K562 (cell line): Measurements from ENCODE around the gene OR2B2. TPM values are rescaled to one million over a fixed set of nuclear protein-coding genes. Genes with fewer than 3 reads are reported as not detected.

Experiments used
- ATAC-seq: fragments of 200-7000 bp; cut with Tn5 transposase; 3 replicates; pipeline ENCODE4 v1.9.1; 2020; ENCODE audit warnings: moderate library complexity
- BruUV-seq: library from RNA; stranded (reverse); fragments of 400-500 nt; replicated peaks from 2 replicates; lab custom pipeline; 2021; lab: Mats Ljungman, UMichigan
- CTCF ChIA-PET: fragments of 300-600 bp; formaldehyde crosslinking; extraction: SDS; loops from one replicate; lab custom pipeline; 2021; ENCODE audit warnings: low intra/inter-chr PET ratio; lab: Yijun Ruan, JAX
- POLR2A ChIA-PET: fragments of 300-600, 350-650 bp; sonication (Branson Sonifier 250); formaldehyde crosslinking; extraction: SDS; loops from one replicate; lab custom pipeline; 2021; ENCODE audit warnings: antibody characterized with exemption, inconsistent platforms; lab: Yijun Ruan, JAX
- DNase-seq, 4 experiments: peaks; one replicate each; pipeline versions ENCODE4 v3.0.0 to v3.0.0-alpha.2; 2011 to 2018; ENCODE audit warnings: low spot score in 3 of 4, mixed read lengths in 3 of 4; ENCODE audit errors: extremely low read depth in 1 of 4
- FAIRE-seq: peaks from 2 replicates; lab custom pipeline; 2011; peaks lifted over from hg19 to GRCh38; lab: Jason Lieb, UNC
- H2AFZ ChIP-seq: 2 replicates; pipeline ENCODE4 v1.6.0; 2011; ENCODE audit warnings: low read depth, low read length, control low read depth, inconsistent platforms
- H3K27ac ChIP-seq: fragments of 200-600 bp; 3 replicates; pipeline ENCODE4 v1.8.0; 2011; ENCODE audit warnings: low read depth, mild to moderate bottlenecking, control low read depth, inconsistent platforms, low read length, moderate library complexity, mixed read lengths; ENCODE audit errors: extremely low read depth
- H3K27me3 ChIP-seq, 2 experiments: fragments of 300-600 bp in 1 of 2; 2 replicates in 1 of 2; 3 replicates in 1 of 2; pipeline versions ENCODE4 v1.6.0 to v1.8.0; 2011; ENCODE audit warnings: inconsistent platforms in 2 of 2, low read length in 2 of 2, mild to moderate bottlenecking in 1 of 2, mixed read lengths in 1 of 2, moderate library complexity in 1 of 2; ENCODE audit not compliant: control insufficient read depth in 2 of 2, insufficient read depth in 2 of 2
- H3K36me3 ChIP-seq: fragments of 300-600 bp; 3 replicates; pipeline ENCODE4 v1.8.0; 2011; ENCODE audit warnings: mild to moderate bottlenecking, low read length, inconsistent platforms; ENCODE audit not compliant: control insufficient read depth, insufficient read depth
- H3K4me1 ChIP-seq, 2 experiments: fragments of 200-600 bp in 1 of 2; replicated peaks in 1 of 2; 2 replicates in 1 of 2; 3 replicates in 1 of 2; pipeline versions ENCODE4 v1.5.1 to v1.8.0; 2011; ENCODE audit warnings: inconsistent platforms in 2 of 2, low read length in 2 of 2, mild to moderate bottlenecking in 1 of 2, mixed read lengths in 1 of 2, moderate library complexity in 1 of 2; ENCODE audit not compliant: control insufficient read depth in 2 of 2, insufficient read depth in 2 of 2
- H3K4me2 ChIP-seq: 2 replicates; pipeline ENCODE4 v1.6.1; 2011; ENCODE audit warnings: low read length, control low read depth, inconsistent platforms, mixed read lengths; ENCODE audit not compliant: insufficient read depth
- H3K4me3 ChIP-seq: fragments of 200-600 bp; sonication (generic), shearing (Covaris generic); 2 replicates; pipeline ENCODE4 v1.5.1; 2016; ENCODE audit warnings: control low read depth, inconsistent platforms
- H3K79me2 ChIP-seq: fragments of 200-600 bp; 3 replicates; pipeline ENCODE4 v1.8.0; 2011; ENCODE audit warnings: low read length, inconsistent platforms; ENCODE audit not compliant: control insufficient read depth, insufficient read depth
- H3K9ac ChIP-seq, 2 experiments: 2 replicates each; pipeline versions ENCODE4 v1.6.0 to v1.6.1; 2011; ENCODE audit warnings: low read depth in 2 of 2, low read length in 2 of 2, control low read depth in 1 of 2, inconsistent platforms in 1 of 2, mild to moderate bottlenecking in 1 of 2, mixed read lengths in 1 of 2; ENCODE audit not compliant: insufficient read depth in 1 of 2
- H3K9me1 ChIP-seq: one replicate; pipeline ENCODE4 v1.6.0; 2011; ENCODE audit warnings: inconsistent platforms, mild to moderate bottlenecking, low read length, moderate library complexity; ENCODE audit not compliant: control insufficient read depth, insufficient read depth
- H3K9me3 ChIP-seq: replicated peaks from 2 replicates; pipeline ENCODE4 v1.5.1; 2011; ENCODE audit warnings: low read depth, low read length, inconsistent platforms; ENCODE audit not compliant: control insufficient read depth, insufficient read depth
- H4K20me1 ChIP-seq: replicated peaks from 2 replicates; pipeline ENCODE4 v1.6.1; 2011; ENCODE audit warnings: low read length, inconsistent platforms, mixed read lengths; ENCODE audit not compliant: control insufficient read depth, insufficient read depth
- BCLAF1 ChIP-seq, 2 experiments: fragments of 450-650 bp in 1 of 2; IDR thresholded peaks; 2 replicates each; pipeline ENCODE4 v1.6.1; 2011 to 2017; ENCODE audit warnings: low read depth in 2 of 2, antibody characterized with exemption in 1 of 2, borderline replicate concordance in 1 of 2, low read length in 1 of 2, mild to moderate bottlenecking in 1 of 2, mixed read lengths in 1 of 2; ENCODE audit not compliant: control insufficient read depth in 1 of 2
- JUN ChIP-seq, 2 experiments: sonication (generic) in 1 of 2; formaldehyde crosslinking in 1 of 2; IDR thresholded peaks; 2 replicates each; pipeline versions ENCODE4 v1.6.1 to v1.8.0; 2012 to 2022; ENCODE audit warnings: borderline replicate concordance in 2 of 2, mild to moderate bottlenecking in 2 of 2, improper control_type of control experiment in 1 of 2, low read depth in 1 of 2, low read length in 1 of 2, missing genetic modification reagents in 1 of 2
- MAZ ChIP-seq, 2 experiments: fragments of 450-650 bp in 1 of 2; sonication (generic) in 1 of 2; formaldehyde crosslinking; IDR thresholded peaks in 1 of 2; conservative IDR thresholded peaks in 1 of 2; 2 replicates each; pipeline versions ENCODE4 v1.4.0 to v1.5.0; 2020; ENCODE audit warnings: mild to moderate bottlenecking in 1 of 2, missing genetic modification reagents in 1 of 2
- NCOR1 ChIP-seq: fragments of 450-650 bp; IDR thresholded peaks from 2 replicates; pipeline ENCODE4 v1.6.1; 2016; ENCODE audit warnings: mild to moderate bottlenecking, moderate library complexity
- PRPF4 ChIP-seq: fragments of 200-400 bp; formaldehyde crosslinking; IDR thresholded peaks from one replicate; pipeline ENCODE4 v1.6.1; 2017; ENCODE audit warnings: low read length, low read depth, mild to moderate bottlenecking; ENCODE audit not compliant: insufficient read depth, poor library complexity, severe bottlenecking
- RFX5 ChIP-seq: IDR thresholded peaks from 2 replicates; pipeline ENCODE4 v1.6.1; 2011; ENCODE audit warnings: low read depth, mild to moderate bottlenecking, improper control_type of control experiment, low read length
- SLC30A9 ChIP-seq: fragments of 250-450 bp; sonication (Bioruptor Pico); IDR thresholded peaks from 2 replicates; pipeline ENCODE4 v1.8.0; 2022; ENCODE audit warnings: mild to moderate bottlenecking, moderate library complexity
- TSC22D4 ChIP-seq: fragments of 450-650 bp; IDR thresholded peaks from 2 replicates; pipeline ENCODE4 v1.6.1; 2016; ENCODE audit warnings: missing genetic modification characterization, missing biosample characterization, control low read depth
- USF1 ChIP-seq: sonication (generic); formaldehyde crosslinking; IDR thresholded peaks from 2 replicates; pipeline ENCODE4 v1.9.0; 2022; ENCODE audit warnings: mild to moderate bottlenecking, missing genetic modification reagents
- ZHX1 ChIP-seq: fragments of 150-350 bp; conservative IDR thresholded peaks from 2 replicates; pipeline ENCODE4 v1.6.1; 2014; ENCODE audit warnings: low read length
- ZNF175 ChIP-seq: fragments of 200-800 bp; sonication (Bioruptor generic); IDR thresholded peaks from 2 replicates; pipeline ENCODE4 v1.6.1; 2016; ENCODE audit warnings: low read depth, mild to moderate bottlenecking, missing genetic modification characterization, missing compliant biosample characterization
- ZNF436 ChIP-seq: fragments of 250-450, 450-650 bp; sonication (Bioruptor Pico); formaldehyde crosslinking; IDR thresholded peaks from 2 replicates; pipeline ENCODE4 v1.7.0; 2020; ENCODE audit warnings: mild to moderate bottlenecking
- WGBS: fragments of 100-300 bp; shearing (Covaris generic); methylation state at CpG from one replicate; pipeline ENCODE4 v1.1.6; 2016; ENCODE audit warnings: low coverage, mixed read lengths; ENCODE audit not compliant: insufficient coverage; ENCODE audit errors: missing lambda C conversion rate; 5-methylcytosine and 5-hydroxymethylcytosine counted together
- in situ Hi-C: fragments of 300-500 bp; cut with MboI; formaldehyde crosslinking; loops from 4 replicates; pipeline ENCODE4 v1.15.0; 2018; ENCODE audit warnings: inconsistent platforms, mixed read lengths
- intact Hi-C: fragments of 100-400 bp; cut with micrococcal nuclease; formaldehyde crosslinking; loops from 2 replicates; pipeline ENCODE4 v1.14.2; 2022
- polyA plus RNA-seq, 8 experiments: library from polyadenylated mRNA; depleted of rRNA in 4 of 8; stranded (reverse) in 5 of 8; unstranded in 3 of 8; fragments of >200 nt; fragmentation: Nextera tagmentation in 2 of 8; fragmentation: Illumina TruSeq in 1 of 8; extraction: Ambion mirVana in 2 of 8; extraction: Trizol in 1 of 8; gene quantifications; 2 replicates each; pipeline versions ENCODE4 v1.2.1 to v1.2.3, GENCODE V29; 2011 to 2014; ENCODE audit warnings: inconsistent platforms in 1 of 8, missing spikeins in 1 of 8
- total RNA-seq, 7 experiments: library from RNA; depleted of rRNA in 6 of 7; stranded (reverse); fragments of >200 nt in 6 of 7; fragmentation: Illumina TruSeq in 2 of 7; extraction: Trizol in 2 of 7; gene quantifications; 2 replicates each; pipeline versions ENCODE4 v1.2.1 to v1.2.3, GENCODE V29; 2011 to 2021; ENCODE audit warnings: low replicate concordance in 1 of 7

The OR2B2 gene
- total and polyA plus RNA-seq, 9 of the 15 experiments (the other 6 are each of a cell fraction or from before 2014, with no cell fraction given): 0.24 TPM; not detected in 8

- H3K4me2 ChIP-seq: peak overlapping the region; percentile 98
- H3K27me3 ChIP-seq: no peaks in the 10 kb centered on the region
- peaks cover 40% of the 10 kb centered on the region for H3K36me3 ChIP-seq
- peak overlapping the region; percentile 97 to 98 for H3K9ac ChIP-seq
- TSS peak; percentile 49 for BruUV-seq
- DNase-seq (peak; percentile 84 to 99 (median 92)), ATAC-seq (peak; percentile 71), FAIRE-seq (peak; percentile 91)
- peaks cover 19 to 38% of the 10 kb centered on the region in 2 experiments for H3K4me1 ChIP-seq
- H4K20me1 ChIP-seq: peaks cover 23% of the 10 kb centered on the region
- WGBS: 1% methylated on average over 37 of the region's 41 CpGs
- ChIA-PET POLR2A (interaction anchor here (0.6 to 8.2 kb wide), 115 partner anchors 9 to 1871 kb away, joined by 3 to 826 read pairs (median 4); partner anchors contain the start of genes PRSS16, ZKSCAN8, ZNF184 and ZNF391), CTCF (no interaction called here)
- peak overlapping the region; percentile 79 for H3K4me3 ChIP-seq
- H2AFZ ChIP-seq: no peak overlapping the region; the same call in 1 of the 2 replicates
- H3K9me1 ChIP-seq: no peaks in the 10 kb centered on the region
- peak overlapping the region; percentile 95 for H3K27ac ChIP-seq
- in situ Hi-C loops (loop anchor here (5.0 kb wide), 3 partner anchors 56 to 746 kb away; a partner anchor contains a TSS), intact Hi-C loops (loop anchor here (1.0 to 10.0 kb wide), 10 partner anchors 28 to 1861 kb away; a partner anchor contains a TSS)
- peaks cover 83% of the 10 kb centered on the region for H3K79me2 ChIP-seq
- no peaks in the 10 kb centered on the region for H3K9me3 ChIP-seq
- no peak for TF ChIP-seq ZNF175
- TF ChIP-seq ZNF436: peak; percentile 72
- TF ChIP-seq USF1: peak; percentile 50
- TF ChIP-seq NCOR1: peak; percentile 80
- TF ChIP-seq RFX5: peak; percentile 72; the same call in 1 of the 2 replicates
- TF ChIP-seq ZHX1: peak; percentile 63; the same call in 1 of the 2 replicates
- TF ChIP-seq PRPF4: peak; percentile 68
- TF ChIP-seq SLC30A9 (CRISPR knock-in tag): no peak
- peak; percentile 74 to 82 for TF ChIP-seq MAZ (CRISPR knock-in tag; conservative IDR thresholded peaks at IDR 0.05 in 1 of 2, IDR thresholded peaks at IDR 0.05 in 1 of 2)
- TF ChIP-seq JUN (IDR thresholded peaks at IDR 0.05; ENCODE audit: borderline replicate concordance, low read depth, low read length): no peak
- TF ChIP-seq JUN (CRISPR knock-in tag; IDR thresholded peaks at IDR 0.05; ENCODE audit: borderline replicate concordance): 0 out of 2 replicates have a peak, but pooled peaks have one; percentile 80
- TF ChIP-seq BCLAF1 (IDR thresholded peaks at IDR 0.05; ENCODE audit: borderline replicate concordance in 1 of 2, control insufficient read depth in 1 of 2, low read depth in 2 of 2, low read length in 1 of 2): peak in 1 of 2 experiments; percentile 84; a peak in 1 of 4 replicates
- no peak for TF ChIP-seq TSC22D4
Measured at GRCh38 chr6:27893059-27893835, 18.9 kb downstream of the OR2B2 start.
